PC-9 (cell line): Measurements from ENCODE around the gene FXYD3.

Experiments used
- CTCF ChIP-seq: fragments of 200-600 bp; sonication (generic); conservative IDR thresholded peaks from 2 replicates; pipeline ENCODE4 v1.6.1; 2017; ENCODE audit warnings: mixed run types, antibody characterized with exemption, mild to moderate bottlenecking, moderate library complexity
- EZH2 ChIP-seq: fragments of 200-600 bp; sonication (generic); IDR thresholded peaks from 2 replicates; pipeline ENCODE4 v1.8.0; 2017; ENCODE audit warnings: antibody characterized with exemption, low read depth

- TF ChIP-seq CTCF: no peak
- no peak for TF ChIP-seq EZH2
These were observed 48.8 kb downstream of the FXYD3 start for GRCh38 chr19:35164418-35164817.
